HFF-Myc (cell line): ENCODE data around the gene PHF3.

Experiments used
- DNase-seq: peaks from one replicate; pipeline ENCODE4 v3.0.0-alpha.2; 2011; ENCODE audit warnings: low read depth; ENCODE audit errors: extremely low read depth
- H3K4me3 ChIP-seq: replicated peaks from 2 replicates; pipeline ENCODE4 v1.5.1; 2011; ENCODE audit warnings: low read depth, mild to moderate bottlenecking, control low read depth, low read length
- TF ChIP-seq, protein P1 (sequence below): IDR thresholded peaks from 2 replicates; pipeline ENCODE4 v1.5.1; 2012; ENCODE audit warnings: mild to moderate bottlenecking, low read depth, low read length, control low read depth; ENCODE audit errors: missing control alignments

The PHF3 gene

DNA sequence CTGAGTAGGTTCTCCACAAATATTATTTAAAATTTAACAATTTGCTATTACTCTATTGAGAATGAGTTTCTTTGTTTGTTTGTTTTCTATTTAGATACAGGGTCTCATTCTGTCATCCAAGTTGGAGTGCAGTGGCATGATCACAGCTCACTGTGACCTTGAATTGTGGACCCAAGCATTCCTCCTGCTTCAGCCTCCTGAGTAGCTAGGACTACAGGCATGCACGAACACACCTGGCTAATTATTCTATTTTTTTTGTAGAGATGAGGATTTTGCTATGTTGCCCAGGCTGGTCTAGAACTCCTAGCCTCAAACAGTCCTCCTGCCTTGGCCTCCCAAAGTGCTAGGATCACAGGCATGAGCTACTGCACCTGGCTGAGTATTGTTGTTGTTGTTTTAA is 122.2 kb downstream of the PHF3 start:
- no peak for DNase-seq
- H3K4me3 ChIP-seq, result no peak overlapping the region
- TF ChIP-seq, protein P1, sequence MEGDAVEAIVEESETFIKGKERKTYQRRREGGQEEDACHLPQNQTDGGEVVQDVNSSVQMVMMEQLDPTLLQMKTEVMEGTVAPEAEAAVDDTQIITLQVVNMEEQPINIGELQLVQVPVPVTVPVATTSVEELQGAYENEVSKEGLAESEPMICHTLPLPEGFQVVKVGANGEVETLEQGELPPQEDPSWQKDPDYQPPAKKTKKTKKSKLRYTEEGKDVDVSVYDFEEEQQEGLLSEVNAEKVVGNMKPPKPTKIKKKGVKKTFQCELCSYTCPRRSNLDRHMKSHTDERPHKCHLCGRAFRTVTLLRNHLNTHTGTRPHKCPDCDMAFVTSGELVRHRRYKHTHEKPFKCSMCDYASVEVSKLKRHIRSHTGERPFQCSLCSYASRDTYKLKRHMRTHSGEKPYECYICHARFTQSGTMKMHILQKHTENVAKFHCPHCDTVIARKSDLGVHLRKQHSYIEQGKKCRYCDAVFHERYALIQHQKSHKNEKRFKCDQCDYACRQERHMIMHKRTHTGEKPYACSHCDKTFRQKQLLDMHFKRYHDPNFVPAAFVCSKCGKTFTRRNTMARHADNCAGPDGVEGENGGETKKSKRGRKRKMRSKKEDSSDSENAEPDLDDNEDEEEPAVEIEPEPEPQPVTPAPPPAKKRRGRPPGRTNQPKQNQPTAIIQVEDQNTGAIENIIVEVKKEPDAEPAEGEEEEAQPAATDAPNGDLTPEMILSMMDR, result no peak

DNA sequence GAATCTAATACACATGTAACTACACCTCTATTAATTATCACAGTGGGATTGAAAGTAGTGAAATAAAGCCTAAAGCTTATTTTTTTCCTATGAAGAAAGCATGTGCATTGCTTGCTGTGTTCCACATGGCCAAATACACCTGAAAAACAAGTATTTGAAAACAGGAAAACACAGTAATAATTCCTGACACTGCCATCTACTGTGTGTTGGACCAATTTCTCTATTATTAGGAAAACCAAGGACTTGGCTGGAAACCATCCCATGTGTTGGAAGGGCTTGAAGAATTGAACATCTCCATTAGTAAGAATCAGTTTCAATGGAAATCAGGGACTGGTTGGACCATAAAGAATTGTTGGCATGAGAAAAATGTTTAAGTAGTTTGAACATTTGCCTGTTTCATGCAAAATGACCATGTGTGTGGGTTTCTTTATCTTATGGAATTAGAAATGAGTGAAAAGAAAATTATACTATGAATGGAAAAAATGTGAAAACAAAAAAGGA is 124.1 kb downstream of the PHF3 start:
- H3K4me3 ChIP-seq, result no peak overlapping the region
- no peak for DNase-seq
- TF ChIP-seq, protein P1, result no peak

DNA sequence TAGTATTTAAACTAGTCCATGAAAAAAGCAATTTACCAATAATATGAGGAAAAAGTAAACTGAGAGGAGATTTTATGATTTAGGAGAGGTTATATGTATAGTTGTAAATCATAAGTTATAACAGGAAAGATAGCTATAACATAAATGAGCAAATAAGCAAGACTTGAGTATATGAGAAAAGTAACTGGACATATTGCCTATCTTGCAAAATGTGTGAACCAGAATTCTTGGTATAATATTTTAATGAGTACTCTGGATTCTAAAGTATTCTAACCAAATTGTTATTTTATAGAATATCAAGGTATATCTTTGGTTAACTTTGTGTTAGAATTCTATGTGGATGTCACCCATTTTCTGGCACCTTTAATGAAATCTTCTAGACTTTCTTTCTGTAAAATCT is 124.6 kb downstream of the PHF3 start:
- no peak for DNase-seq

DNA sequence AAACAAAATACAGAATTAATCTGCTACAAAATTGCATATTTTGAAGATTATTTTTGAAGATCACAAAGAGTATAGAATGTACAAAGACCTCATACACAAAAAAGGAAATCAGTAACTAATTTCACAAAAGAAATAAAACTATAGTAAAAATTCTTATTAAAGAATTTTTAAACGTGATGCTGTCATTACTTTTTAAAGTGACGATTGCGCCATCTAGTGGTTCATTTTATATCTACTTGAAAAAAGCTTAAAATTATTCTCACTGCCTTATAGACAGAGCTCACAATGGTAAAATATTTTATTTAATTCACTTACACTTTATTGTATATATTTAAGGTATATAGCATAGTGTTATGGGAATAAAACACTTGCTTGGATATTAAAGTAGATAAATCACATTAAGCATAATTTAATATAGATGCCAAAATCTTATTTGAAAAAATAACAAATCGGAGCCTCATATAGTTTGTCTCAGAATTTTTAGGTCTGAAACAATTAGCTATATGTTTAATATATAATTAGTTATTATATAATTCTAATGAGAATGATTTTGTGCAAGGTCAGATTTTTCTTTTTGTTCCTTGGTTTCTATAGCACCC is 128.8 kb downstream of the PHF3 start:
- TF ChIP-seq, protein P1, result no peak
- peak; percentile 16 for DNase-seq
- no peak overlapping the region for H3K4me3 ChIP-seq

More for the DNA sequence above, 124.6 kb downstream of the PHF3 start:
- no peak overlapping the region for H3K4me3 ChIP-seq
- TF ChIP-seq, protein P1, result no peak
